ENCODE results near the gene CD200R1L.
A peak's percentile ranks its signal among the peaks of the same experiment; 100 is the strongest.

GRCh38 chr3:112767177-112767576 is 79.5 kb downstream of the CD200R1L start:
- TF ChIP-seq POLR2A (IDR thresholded peaks at IDR 0.05; ENCODE audit: low read depth, low read length), result no peak
- TF ChIP-seq CTCF (conservative IDR thresholded peaks at IDR 0.05; ENCODE audit: low read depth, low read length), result no peak
- TF ChIP-seq CEBPB (IDR thresholded peaks at IDR 0.05; ENCODE audit: low read depth, low read length), result peak; percentile 36; the same call in 1 of the 2 replicates
- TF ChIP-seq SMC3 (IDR thresholded peaks at IDR 0.05; ENCODE audit: low read depth, low read length), result no peak
- no peak for TF ChIP-seq RAD21 (IDR thresholded peaks at IDR 0.05; ENCODE audit: low read length)
- no peak for TF ChIP-seq USF2 (IDR thresholded peaks at IDR 0.05; ENCODE audit: low read depth, low read length)
- TF ChIP-seq MAZ (IDR thresholded peaks at IDR 0.05; ENCODE audit: borderline replicate concordance, low read depth, low read length), result no peak
- no peak for TF ChIP-seq ELK1 (IDR thresholded peaks at IDR 0.05; ENCODE audit: borderline replicate concordance, low read depth, low read length)
- TF ChIP-seq RCOR1 (IDR thresholded peaks at IDR 0.05; ENCODE audit: insufficient replicate concordance, low read length), result no peak
- TF ChIP-seq BHLHE40 (IDR thresholded peaks at IDR 0.05; ENCODE audit: low read depth, low read length), result no peak
